Ishikawa (cell line): ENCODE results near the gene DMRT3.

Experiments
- MAX ChIP-seq: IDR thresholded peaks from 2 replicates; pipeline ENCODE4 v1.6.1; 2012
- TEAD4 ChIP-seq: IDR thresholded peaks from 2 replicates; pipeline ENCODE4 v1.6.1; 2012
- USF1 ChIP-seq: IDR thresholded peaks from 2 replicates; pipeline ENCODE4 v1.6.1; 2012

GRCh38 chr9:929719-930118 lies 46.7 kb upstream of the DMRT3 start:
- TF ChIP-seq MAX (no peak), USF1 (no peak), TEAD4 (no peak)
